ENCODE measurements around the gene WDR62. TPM values are rescaled to one million over a fixed set of nuclear protein-coding genes. Genes with fewer than 3 reads are reported as not detected.

The WDR62 gene
- total RNA-seq, 2 experiments from 2014 or later: 13.6 to 14.3 TPM

- no peaks in the 10 kb centered on the region for H3K4me1 Mint-ChIP-seq
- peaks cover 46% of the 10 kb centered on the region for H3K36me3 Mint-ChIP-seq (ENCODE audit: low read depth)
- CTCF ChIA-PET: interaction anchor here (0.7 kb wide), 1 partner anchor 11 kb away, joined by 3 read pairs; no protein-coding TSS in a partner anchor
These were observed 31.6 kb downstream of the WDR62 start for GRCh38 chr19:36086326-36086725.

GRCh38 chr19:36089847-36090246, 35.1 kb downstream of the WDR62 start:
- intact Hi-C loops (cut with DNase I, micrococcal nuclease): no loop called here
- Mint-ChIP-seq H3K4me3 (no peak overlapping the region), H3K9me3 (ENCODE audit: low read depth) (no peaks in the 10 kb centered on the region), H3K27me3 (no peaks in the 10 kb centered on the region), H3K4me1 (peaks cover 19% of the 10 kb centered on the region), H3K27ac (no peak overlapping the region), H3K36me3 (ENCODE audit: low read depth) (peaks cover 35% of the 10 kb centered on the region)
- ChIA-PET CTCF (no interaction called here), POLR2A (no interaction called here)
- no peak for ATAC-seq
- DNase-seq: no peak

More at GRCh38 chr19:36086326-36086725, 31.6 kb downstream of the WDR62 start:
- Mint-ChIP-seq H3K4me3 (no peak overlapping the region), H3K27me3 (no peaks in the 10 kb centered on the region), H3K9me3 (ENCODE audit: low read depth) (no peaks in the 10 kb centered on the region), H3K27ac (no peak overlapping the region)
- ATAC-seq (no peak), DNase-seq (no peak)
- intact Hi-C loops (cut with DNase I, micrococcal nuclease): no loop called here
- POLR2A ChIA-PET: no interaction called here

GRCh38 chr19:36090910-36091695, 36.4 kb downstream of the WDR62 start:
- Mint-ChIP-seq H3K4me1 (peaks cover 19% of the 10 kb centered on the region), H3K27me3 (no peaks in the 10 kb centered on the region), H3K4me3 (no peak overlapping the region), H3K27ac (no peak overlapping the region), H3K9me3 (ENCODE audit: low read depth) (no peaks in the 10 kb centered on the region), H3K36me3 (ENCODE audit: low read depth) (peaks cover 32% of the 10 kb centered on the region)
- ATAC-seq: no peak
- intact Hi-C loops (cut with DNase I, micrococcal nuclease): no loop called here
- no peak for DNase-seq
- CTCF ChIA-PET: no interaction called here
- POLR2A ChIA-PET: no interaction called here

GRCh38 chr19:36092566-36092965, 37.9 kb downstream of the WDR62 start:
- intact Hi-C loops (cut with DNase I, micrococcal nuclease): no loop called here
- H3K27ac Mint-ChIP-seq: peak overlapping the region; percentile 51
- ATAC-seq (peak; percentile 9), DNase-seq (no peak)
- peaks cover 19% of the 10 kb centered on the region for H3K4me1 Mint-ChIP-seq
- no peaks in the 10 kb centered on the region for H3K9me3 Mint-ChIP-seq (ENCODE audit: low read depth)
- no peak overlapping the region for H3K4me3 Mint-ChIP-seq
- peaks cover 36% of the 10 kb centered on the region for H3K36me3 Mint-ChIP-seq (ENCODE audit: low read depth)
- CTCF ChIA-PET: no interaction called here
- POLR2A ChIA-PET: no interaction called here
- H3K27me3 Mint-ChIP-seq: no peaks in the 10 kb centered on the region

- Mint-ChIP-seq H3K36me3 (ENCODE audit: low read depth) (peaks cover 36% of the 10 kb centered on the region), H3K27ac (peak overlapping the region; percentile 47), H3K4me1 (peaks cover 19% of the 10 kb centered on the region), H3K4me3 (no peak overlapping the region), H3K9me3 (ENCODE audit: low read depth) (no peaks in the 10 kb centered on the region), H3K27me3 (no peaks in the 10 kb centered on the region)
- POLR2A ChIA-PET: no interaction called here
- intact Hi-C loops (cut with DNase I, micrococcal nuclease): loop anchor here in 1 of 2 experiments (1.0 kb wide), 1 partner anchor 39 kb away; the partner anchor contains the start of genes THAP8 and WDR62
- peak; percentile 87 for ATAC-seq
- CTCF ChIA-PET: no interaction called here
- peak; percentile 59 for DNase-seq
These were observed 38.5 kb downstream of the WDR62 start for GRCh38 chr19:36093146-36093662.

GRCh38 chr19:36093687-36094086, 39.0 kb downstream of the WDR62 start:
- POLR2A ChIA-PET: no interaction called here
- DNase-seq (no peak), ATAC-seq (peak; percentile 31)
- Mint-ChIP-seq H3K9me3 (ENCODE audit: low read depth) (no peaks in the 10 kb centered on the region), H3K36me3 (ENCODE audit: low read depth) (peaks cover 37% of the 10 kb centered on the region), H3K27me3 (no peaks in the 10 kb centered on the region), H3K4me3 (no peak overlapping the region), H3K27ac (peak overlapping the region; percentile 47), H3K4me1 (peaks cover 19% of the 10 kb centered on the region)
- CTCF ChIA-PET: interaction anchor here (0.7 to 1.3 kb wide), 2 partner anchors 10 to 215 kb away, joined by 3 read pairs; no protein-coding TSS in a partner anchor
- intact Hi-C loops (cut with DNase I, micrococcal nuclease): loop anchor here in 1 of 2 experiments (1.0 kb wide), 1 partner anchor 39 kb away; the partner anchor contains the start of genes THAP8 and WDR62

- no peaks in the 10 kb centered on the region for H3K27me3 Mint-ChIP-seq
- H3K9me3 Mint-ChIP-seq (ENCODE audit: low read depth): no peaks in the 10 kb centered on the region
- ChIA-PET CTCF (interaction anchor here (1.6 kb wide), 1 partner anchor 11 kb away, joined by 3 read pairs; no protein-coding TSS in a partner anchor), POLR2A (no interaction called here)
- no peak overlapping the region for H3K27ac Mint-ChIP-seq
- intact Hi-C loops (cut with DNase I, micrococcal nuclease): no loop called here
- DNase-seq (no peak), ATAC-seq (no peak)
- H3K4me3 Mint-ChIP-seq: no peak overlapping the region
- peaks cover 19% of the 10 kb centered on the region for H3K4me1 Mint-ChIP-seq
- peaks cover 29% of the 10 kb centered on the region for H3K36me3 Mint-ChIP-seq (ENCODE audit: low read depth)
These were observed 42.3 kb downstream of the WDR62 start for GRCh38 chr19:36097036-36097435.

- ATAC-seq: no peak
- intact Hi-C loops (cut with DNase I, micrococcal nuclease): no loop called here
- DNase-seq: no peak
- H3K36me3 Mint-ChIP-seq (ENCODE audit: low read depth): peaks cover 22% of the 10 kb centered on the region
- no peaks in the 10 kb centered on the region for H3K27me3 Mint-ChIP-seq
- ChIA-PET CTCF (no interaction called here), POLR2A (interaction anchor here (0.6 kb wide), 1 partner anchor 16 kb away, joined by 3 read pairs; the partner anchor contains the start of gene POLR2I)
- H3K9me3 Mint-ChIP-seq (ENCODE audit: low read depth): no peaks in the 10 kb centered on the region
- no peak overlapping the region for H3K4me3 Mint-ChIP-seq
- H3K27ac Mint-ChIP-seq: no peak overlapping the region
- no peaks in the 10 kb centered on the region for H3K4me1 Mint-ChIP-seq
These were observed 44.6 kb downstream of the WDR62 start for GRCh38 chr19:36099166-36099785.

GRCh38 chr19:36100476-36100875, 45.8 kb downstream of the WDR62 start:
- no peaks in the 10 kb centered on the region for H3K9me3 Mint-ChIP-seq (ENCODE audit: low read depth)
- ChIA-PET CTCF (no interaction called here), POLR2A (interaction anchor here (1.3 kb wide), 1 partner anchor 14 kb away, joined by 6 read pairs; the partner anchor contains the start of genes POLR2I and TBCB)
- H3K4me3 Mint-ChIP-seq: no peak overlapping the region
- DNase-seq: no peak
- H3K36me3 Mint-ChIP-seq (ENCODE audit: low read depth): peaks cover 16% of the 10 kb centered on the region
- no peaks in the 10 kb centered on the region for H3K4me1 Mint-ChIP-seq
- H3K27me3 Mint-ChIP-seq: no peaks in the 10 kb centered on the region
- H3K27ac Mint-ChIP-seq: no peak overlapping the region
- ATAC-seq: no peak
- intact Hi-C loops (cut with DNase I, micrococcal nuclease): no loop called here

- H3K4me3 Mint-ChIP-seq: no peak overlapping the region
- intact Hi-C loops (cut with DNase I, micrococcal nuclease): no loop called here
- H3K9me3 Mint-ChIP-seq (ENCODE audit: low read depth): no peaks in the 10 kb centered on the region
- H3K27me3 Mint-ChIP-seq: no peaks in the 10 kb centered on the region
- POLR2A ChIA-PET: no interaction called here
- ATAC-seq: no peak
- no peak overlapping the region for H3K27ac Mint-ChIP-seq
- DNase-seq: no peak
- CTCF ChIA-PET: interaction anchor here (0.6 kb wide), 1 partner anchor 736 kb away, joined by 3 read pairs; no protein-coding TSS in a partner anchor
- no peaks in the 10 kb centered on the region for H3K4me1 Mint-ChIP-seq
- peaks cover 18% of the 10 kb centered on the region for H3K36me3 Mint-ChIP-seq (ENCODE audit: low read depth)
These were observed 47.0 kb downstream of the WDR62 start for GRCh38 chr19:36101550-36102327.

- H3K27ac Mint-ChIP-seq: no peak overlapping the region
- intact Hi-C loops (cut with DNase I, micrococcal nuclease): no loop called here
- H3K27me3 Mint-ChIP-seq: no peaks in the 10 kb centered on the region
- ChIA-PET CTCF (interaction anchor here (0.7 to 1.1 kb wide), 2 partner anchors 9 to 25 kb away, joined by 3 to 4 read pairs; no protein-coding TSS in a partner anchor), POLR2A (no interaction called here)
- DNase-seq: no peak
- H3K4me1 Mint-ChIP-seq: no peaks in the 10 kb centered on the region
- no peak overlapping the region for H3K4me3 Mint-ChIP-seq
- no peak for ATAC-seq
- peaks cover 13% of the 10 kb centered on the region for H3K36me3 Mint-ChIP-seq (ENCODE audit: low read depth)
- no peaks in the 10 kb centered on the region for H3K9me3 Mint-ChIP-seq (ENCODE audit: low read depth)
These were observed 48.4 kb downstream of the WDR62 start for GRCh38 chr19:36103040-36103626.
